Measurements from ENCODE around the gene EME1.
A peak's percentile ranks its signal among the peaks of the same experiment; 100 is the strongest.
"Not testable (repeated sequence)": the region's sequence is repeated elsewhere in the genome, so short reads cannot be mapped to it uniquely, and the experiment has no call there.

Gene EME1, protein sequence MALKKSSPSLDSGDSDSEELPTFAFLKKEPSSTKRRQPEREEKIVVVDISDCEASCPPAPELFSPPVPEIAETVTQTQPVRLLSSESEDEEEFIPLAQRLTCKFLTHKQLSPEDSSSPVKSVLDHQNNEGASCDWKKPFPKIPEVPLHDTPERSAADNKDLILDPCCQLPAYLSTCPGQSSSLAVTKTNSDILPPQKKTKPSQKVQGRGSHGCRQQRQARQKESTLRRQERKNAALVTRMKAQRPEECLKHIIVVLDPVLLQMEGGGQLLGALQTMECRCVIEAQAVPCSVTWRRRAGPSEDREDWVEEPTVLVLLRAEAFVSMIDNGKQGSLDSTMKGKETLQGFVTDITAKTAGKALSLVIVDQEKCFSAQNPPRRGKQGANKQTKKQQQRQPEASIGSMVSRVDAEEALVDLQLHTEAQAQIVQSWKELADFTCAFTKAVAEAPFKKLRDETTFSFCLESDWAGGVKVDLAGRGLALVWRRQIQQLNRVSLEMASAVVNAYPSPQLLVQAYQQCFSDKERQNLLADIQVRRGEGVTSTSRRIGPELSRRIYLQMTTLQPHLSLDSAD
- total RNA-seq, result 2.2 to 2.3 reads per million in 2 donors

DNA sequence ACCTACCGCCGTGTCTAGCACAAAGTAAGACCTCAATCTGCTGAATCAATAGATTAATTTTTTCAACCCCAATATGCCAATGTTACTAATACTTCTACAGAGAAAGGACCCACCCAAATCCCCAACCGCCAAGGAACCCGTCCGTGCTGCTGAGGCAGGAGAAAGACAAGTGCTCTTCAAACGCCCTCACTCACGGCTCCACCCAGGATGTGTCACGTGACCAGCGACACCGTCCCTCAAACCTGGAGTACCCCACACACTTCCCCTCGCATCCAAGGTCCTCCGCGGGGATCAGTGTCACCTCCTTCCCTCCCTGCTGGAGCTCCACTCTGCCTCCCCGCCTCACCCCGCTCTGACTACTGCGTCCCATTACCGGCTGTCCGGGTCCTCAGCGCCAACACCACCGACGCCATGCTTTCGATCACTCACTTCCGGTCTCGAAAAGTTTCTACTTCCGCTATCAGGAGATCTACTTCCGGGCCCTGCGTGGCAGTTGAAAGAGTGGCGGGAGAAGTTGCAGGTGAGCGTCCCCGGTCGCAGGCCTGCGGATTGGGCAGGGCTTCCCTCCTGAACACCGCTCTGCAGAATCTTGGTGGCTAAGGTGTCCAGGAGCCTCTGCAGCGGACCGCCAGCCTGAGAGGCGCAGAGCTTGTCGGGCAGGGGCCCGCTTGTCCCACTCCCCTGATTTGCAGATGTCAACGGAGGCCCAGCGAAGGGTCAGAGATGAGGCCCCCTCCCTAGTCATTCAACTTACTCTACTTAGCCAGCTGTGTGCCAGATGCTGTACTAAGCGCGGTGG, at the start of gene EME1, which contains the start of gene MRPL27:
Gene EME1 (plus strand): TSS at position 472 of the 799 bp plus-strand sequence. CDS start 1,980 bp downstream, outside the sequence.
Gene MRPL27 (minus strand): TSS at position 427 of the 799 bp plus-strand sequence. CDS start 14 bp downstream, at position 413.
- DNase-seq, result peak; percentile 53 to 95 (median 79)

- no peak for DNase-seq
Measured at GRCh38 chr17:50325906-50326305, 47.1 kb upstream of the EME1 start.

DNA sequence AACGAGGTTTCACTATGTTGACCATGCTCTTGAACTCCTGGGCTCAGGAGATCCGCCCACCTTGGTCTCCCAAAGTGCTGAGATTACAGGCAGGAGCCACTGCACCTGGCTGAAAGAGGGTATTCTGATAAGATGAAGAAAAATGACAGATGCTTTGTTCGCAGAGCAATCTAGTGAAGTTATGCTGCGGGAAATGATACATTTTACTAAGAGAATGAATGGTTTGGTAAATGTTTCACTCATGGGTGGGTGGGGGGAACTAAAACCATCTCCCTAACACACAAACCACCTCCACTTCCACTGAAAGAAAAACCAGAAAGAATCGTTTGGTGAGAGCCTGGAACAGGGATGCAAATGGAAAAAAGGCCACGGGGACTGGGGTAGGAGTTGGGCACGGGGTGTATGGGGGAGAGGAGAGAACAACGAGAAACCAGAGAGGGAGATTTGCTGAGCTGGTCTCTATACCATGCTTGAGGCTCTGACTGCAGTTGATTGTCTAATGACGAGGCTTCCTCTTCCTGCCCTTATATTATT, 46.1 kb upstream of the EME1 start:
- no peak for DNase-seq

DNA sequence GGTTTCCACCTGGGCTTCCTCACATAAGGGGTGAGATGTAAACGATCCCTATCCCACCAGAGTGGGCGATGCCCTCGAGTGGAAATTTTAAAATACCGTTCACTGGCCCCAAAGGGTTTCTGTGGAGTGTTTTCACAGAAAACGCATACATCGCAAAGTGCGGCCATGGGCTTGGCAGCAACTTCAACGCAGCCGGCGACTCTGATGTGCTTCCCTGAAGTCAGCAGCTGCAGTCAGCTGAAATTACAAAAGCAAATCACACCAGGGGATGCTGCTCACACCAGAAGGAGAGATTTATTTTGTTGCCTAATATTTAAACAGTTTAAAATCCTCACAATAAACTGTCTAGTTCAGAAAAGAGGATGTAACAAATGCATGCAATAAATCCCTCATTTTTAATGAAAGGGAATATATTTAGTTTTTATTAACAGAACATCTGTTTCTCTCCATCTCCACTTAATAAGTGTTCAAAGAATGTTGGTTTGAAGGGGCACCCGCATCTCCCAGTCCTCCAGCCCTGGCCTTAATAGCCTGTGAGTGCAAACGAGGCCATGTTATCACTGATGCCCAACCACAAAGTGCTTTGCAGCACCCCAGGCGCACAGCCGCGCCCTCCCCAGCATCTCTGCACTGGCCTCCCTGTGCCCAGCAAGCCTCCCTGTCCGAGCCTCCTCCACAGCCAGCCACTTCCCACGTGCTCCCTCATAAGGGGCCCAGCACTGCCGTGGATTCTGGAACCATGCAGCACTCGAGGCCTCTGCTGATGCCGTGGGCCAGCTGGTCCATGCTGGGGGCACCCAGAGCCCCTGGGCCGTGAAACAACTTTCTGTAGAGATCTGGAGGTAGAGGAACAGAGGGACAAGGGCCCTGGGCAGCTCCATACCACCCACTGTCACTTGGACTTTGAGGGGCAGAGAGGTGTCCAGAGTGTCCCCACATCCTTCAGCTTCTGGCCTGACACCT, 44.4 kb upstream of the EME1 start:
- DNase-seq, result no peak

DNA sequence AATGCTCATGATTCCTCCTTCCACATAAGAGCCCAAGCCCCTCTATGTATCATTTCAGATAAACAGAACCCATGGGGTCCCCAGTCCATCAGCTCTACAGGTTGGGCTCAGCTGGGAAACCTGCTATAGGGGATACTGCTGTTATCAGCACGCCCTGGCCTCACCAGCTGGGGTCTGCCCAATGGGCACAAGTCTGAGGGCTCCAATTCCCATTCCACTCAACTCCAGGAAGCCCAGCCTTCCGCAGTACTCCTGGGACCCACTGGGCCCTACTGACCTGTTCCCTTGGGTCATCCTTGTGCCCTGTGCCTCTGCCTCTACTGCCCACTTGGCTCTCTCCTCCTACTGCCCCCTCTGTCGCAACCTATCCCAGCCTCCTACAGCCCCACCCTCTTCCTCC, 43.3 kb upstream of the EME1 start:
- no peak for DNase-seq

- DNase-seq, result no peak
Measured at GRCh38 chr17:50330151-50330775, 42.8 kb upstream of the EME1 start.

DNA sequence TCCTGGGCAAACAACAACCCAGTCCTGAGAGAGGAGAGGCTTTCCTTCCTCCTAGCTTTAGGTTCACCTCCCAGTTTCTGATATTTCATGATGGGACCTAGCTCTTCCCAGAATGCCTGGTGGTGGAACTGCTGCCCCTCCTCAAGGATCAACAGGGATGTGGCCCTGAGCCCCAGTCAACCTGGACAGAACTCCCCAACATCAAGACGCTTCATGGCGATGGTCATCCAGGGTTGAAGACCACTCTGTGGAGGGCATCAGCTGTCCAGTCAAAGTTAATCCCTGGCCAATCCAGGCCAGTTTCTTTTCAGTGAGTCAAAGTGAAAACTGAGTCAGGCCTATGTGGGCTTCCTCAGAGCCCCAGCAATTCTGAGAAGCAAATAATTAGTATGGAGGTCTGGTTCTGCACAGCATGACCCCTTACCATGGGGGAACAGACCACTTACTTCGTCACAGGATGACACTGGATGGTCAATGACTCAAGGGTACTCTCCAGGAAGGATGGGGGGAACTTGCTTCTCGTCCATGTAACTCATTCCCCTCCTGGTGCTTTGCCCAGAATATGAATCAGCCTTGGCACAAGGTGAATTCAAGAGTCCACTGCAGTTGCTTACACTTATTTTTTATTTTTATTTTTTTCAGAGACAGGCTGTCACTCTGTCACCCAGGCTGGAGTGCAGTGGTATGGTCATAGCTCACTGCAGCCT, 41.8 kb upstream of the EME1 start:
- DNase-seq, result no peak

DNA sequence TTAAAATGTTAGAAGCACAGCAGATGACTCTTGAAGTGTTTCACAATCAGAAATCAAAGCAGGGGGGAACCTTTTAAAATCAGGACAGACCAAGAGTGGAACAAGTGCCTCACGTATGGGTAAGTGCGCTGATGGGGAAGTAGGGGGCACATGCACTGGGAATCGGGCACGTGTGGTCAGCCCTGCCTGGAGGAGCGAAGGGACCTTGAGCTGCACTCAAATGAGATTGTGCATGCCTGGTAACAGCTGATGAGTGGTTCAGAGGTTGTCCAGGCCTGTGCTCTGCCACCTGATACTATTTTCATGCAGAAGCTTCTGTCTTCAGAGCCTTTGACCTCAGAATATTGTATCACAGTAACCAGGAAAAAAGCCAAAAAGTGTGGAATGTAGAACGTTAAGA, 40.8 kb upstream of the EME1 start:
- no peak for DNase-seq

- not testable (repeated sequence) for DNase-seq
Measured at GRCh38 chr17:50333291-50334057, 39.6 kb upstream of the EME1 start.

GRCh38 chr17:50337956-50338355, 35.1 kb upstream of the EME1 start:
- no peak for DNase-seq

GRCh38 chr17:50338645-50339044, 34.4 kb upstream of the EME1 start:
- no peak for DNase-seq

DNA sequence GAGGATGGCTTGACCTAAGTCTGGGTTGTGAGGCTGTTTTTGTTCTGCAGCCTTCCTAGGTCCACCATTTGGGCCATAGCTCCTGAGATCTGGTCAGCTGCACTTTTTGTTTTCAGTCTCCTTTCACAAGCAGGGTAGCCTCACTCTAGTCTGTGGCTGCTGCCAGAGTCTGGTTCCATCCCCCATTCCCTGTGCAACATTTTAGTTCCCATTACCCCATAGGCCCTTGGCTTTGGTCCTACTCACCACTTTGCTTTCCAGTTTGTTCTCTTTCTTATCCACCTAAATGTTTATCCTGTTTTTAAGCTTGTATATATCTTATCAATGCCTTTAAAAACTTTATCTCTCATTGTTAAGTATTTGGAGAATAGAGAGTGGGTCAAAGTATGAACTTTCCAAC, 33.6 kb upstream of the EME1 start:
- DNase-seq, result no peak

DNA sequence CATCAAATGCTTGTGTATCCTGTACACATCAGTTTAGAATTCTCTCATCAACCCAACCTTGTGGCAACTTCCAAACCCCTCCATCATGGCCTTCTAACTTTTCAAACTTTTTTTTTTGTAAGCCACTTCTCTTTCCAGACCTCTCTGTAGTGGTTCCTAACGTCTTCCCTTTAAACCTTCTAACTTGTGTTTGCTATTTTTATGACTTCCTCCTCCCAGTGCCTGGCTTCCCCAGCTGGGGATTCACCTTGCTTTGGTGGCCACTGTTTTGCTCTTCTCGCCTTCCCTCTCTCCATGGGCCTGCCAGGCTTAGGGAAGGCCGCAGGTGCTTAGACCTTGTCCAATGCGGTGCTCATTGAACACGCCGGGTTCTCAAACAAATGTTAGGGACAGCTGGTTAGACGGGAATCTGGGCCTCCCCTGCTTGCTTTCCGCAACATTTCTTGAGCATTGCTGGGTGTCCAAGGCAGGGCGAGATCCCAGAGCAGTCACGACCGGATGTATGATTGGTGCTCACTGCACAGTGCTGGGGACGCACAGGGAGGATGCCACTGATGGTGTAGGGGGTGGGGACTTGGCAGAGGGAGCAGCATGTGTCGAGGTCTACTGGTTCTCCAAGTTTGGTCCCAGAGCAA, 28.2 kb upstream of the EME1 start:
- no peak for DNase-seq

- DNase-seq, result peak; percentile 79 to 96 (median 88)
Measured at GRCh38 chr17:50345432-50346312, 27.4 kb upstream of the EME1 start, which contains the start of gene XYLT2. Gene XYLT2, plus strand, starts transcription at chr17:50346126. Its CDS starts 15 bp downstream, at chr17:50346141.

DNA sequence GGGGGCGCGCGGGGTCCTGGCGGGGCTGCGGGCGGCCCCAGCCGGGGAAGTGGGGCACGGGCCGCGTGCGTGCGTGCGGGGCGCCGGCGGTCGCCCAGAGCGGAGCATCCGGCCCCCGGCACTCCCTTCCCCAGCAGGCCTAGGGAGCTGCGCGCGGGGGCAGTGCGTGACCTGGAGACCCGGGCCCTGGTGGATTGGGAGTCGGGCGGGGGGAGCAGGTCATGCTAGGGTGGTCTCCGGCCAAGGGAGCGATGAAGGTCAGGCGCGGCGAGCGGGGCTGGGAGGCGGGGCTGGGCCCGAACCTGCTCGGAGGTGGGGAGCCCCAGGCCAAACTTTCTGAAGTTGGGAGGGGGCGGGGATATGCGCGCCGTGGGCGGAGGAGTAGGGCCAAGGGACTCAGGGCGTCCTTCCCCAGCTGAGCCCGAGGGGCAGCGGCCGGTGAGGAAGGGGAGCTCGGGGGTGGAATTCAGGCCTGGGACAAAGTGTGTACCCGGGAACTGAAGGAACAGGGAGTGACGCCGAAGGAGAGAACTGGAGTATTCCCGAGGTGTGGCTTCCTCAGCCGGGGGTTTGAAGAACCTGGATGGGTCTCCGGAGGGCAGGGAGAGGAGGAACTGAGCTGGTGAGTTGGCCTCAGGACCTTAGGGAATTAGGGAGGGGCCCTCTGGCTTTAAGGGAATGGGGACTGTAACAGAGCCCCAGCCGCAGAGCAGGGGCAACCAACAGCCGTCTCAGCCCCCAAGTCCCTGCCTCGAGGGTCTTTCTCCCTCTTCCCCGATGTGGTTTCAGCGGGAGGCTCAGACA, 26.5 kb upstream of the EME1 start:
- peak in 2 of 5 experiments; percentile 26 to 81 for DNase-seq

GRCh38 chr17:50347117-50347893, 25.7 kb upstream of the EME1 start:
- no peak for DNase-seq

All from T-helper 2 cell (primary cell).